Transverse colon (tissue), 4 donors: Measurements from ENCODE around the gene PPARD. TPM values are rescaled to one million over a fixed set of nuclear protein-coding genes. Genes with fewer than 3 reads are reported as not detected.
"Not testable (repeated sequence)": the region's sequence is repeated elsewhere in the genome, so short reads cannot be mapped to it uniquely, and the experiment has no call there.

Source experiments
- DNase-seq: peaks from one replicate; pipeline ENCODE4 v3.0.0-alpha.2; 2019
- H3K27ac ChIP-seq, 4 donors: fragments of 200-600 bp; sonication (generic); 2 replicates each; pipeline ENCODE4 v1.5.1; 2016 to 2018; ENCODE audit warnings: inconsistent platforms in 4 of 4
- H3K27me3 ChIP-seq: fragments of 200-600 bp; sonication (generic); 2 replicates; pipeline ENCODE4 v1.5.1; 2017; ENCODE audit warnings: inconsistent platforms
- H3K36me3 ChIP-seq, 4 donors: fragments of 200-600 bp; sonication (generic); 2 replicates each; pipeline ENCODE4 v1.5.1; 2017 to 2019; ENCODE audit warnings: inconsistent platforms in 4 of 4
- H3K4me1 ChIP-seq, 4 donors: fragments of 200-600 bp; sonication (generic); 2 replicates each; pipeline ENCODE4 v1.5.1; 2017 to 2020; ENCODE audit warnings: inconsistent platforms in 4 of 4
- H3K4me3 ChIP-seq, 4 donors: fragments of 200-600 bp; sonication (generic); 1 replicate in 1 of 4; 2 replicates in 3 of 4; pipeline versions ENCODE4 v1.5.1 to v1.6.1; 2017 to 2019; ENCODE audit warnings: inconsistent platforms in 4 of 4
- H3K9me3 ChIP-seq, 2 donors: fragments of 200-600 bp; sonication (generic); 2 replicates each; pipeline ENCODE4 v1.5.1; 2017 to 2019; ENCODE audit warnings: inconsistent platforms in 2 of 2
- CTCF ChIP-seq, 5 experiments: fragments of 200-600 bp in 3 of 5; fragments of 450-650 bp in 2 of 5; sonication (generic) in 3 of 5; IDR thresholded peaks; 1 replicate in 2 of 5; 2 replicates in 3 of 5; pipeline ENCODE4 v1.5.1; 2016 to 2017; ENCODE audit warnings: antibody characterized with exemption in 5 of 5, inconsistent platforms in 3 of 5, mild to moderate bottlenecking in 2 of 5, moderate library complexity in 1 of 5
- EP300 ChIP-seq: sonication (generic); formaldehyde crosslinking; IDR thresholded peaks from one replicate; pipeline ENCODE4 v1.6.1; 2017; ENCODE audit warnings: antibody characterized with exemption, low read depth
- POLR2A ChIP-seq: fragments of 450-650 bp; IDR thresholded peaks from one replicate; pipeline ENCODE4 v1.6.1; 2016; ENCODE audit warnings: antibody characterized with exemption, mild to moderate bottlenecking, moderate library complexity
- POLR2AphosphoS5 ChIP-seq, 3 donors: sonication (generic); formaldehyde crosslinking; IDR thresholded peaks; one replicate each; pipeline ENCODE4 v1.6.1; 2016; ENCODE audit warnings: antibody characterized with exemption in 3 of 3
- WGBS, 2 donors: methylation state at CpG; one replicate each; pipeline ENCODE4 v1.1.5; 2018; ENCODE audit warnings: low coverage in 1 of 2; 5-methylcytosine and 5-hydroxymethylcytosine counted together
- in situ Hi-C, 4 donors: fragments of 200-750 bp; cut with MboI; loops; one replicate each; pipeline versions ENCODE4 v1.15.0 to v1.15.1; 2017; ENCODE audit warnings: low sequenced_read_pairs in 3 of 4, low pct_ligation_motif_present in 1 of 4, low pct_unique_long_range_greater_than_20kb in 1 of 4
- intact Hi-C: fragments of 100-400 bp; cut with DNase I; formaldehyde crosslinking; loops from one replicate; pipeline ENCODE4 v1.15.1; 2023; ENCODE audit warnings: low total_unique reads
- total RNA-seq, 4 donors: library from RNA; depleted of rRNA; stranded (reverse); fragments of >200 nt; gene quantifications; one replicate each; pipeline ENCODE4 v1.1.0, GENCODE V29; 2016

PPARD gene
- total RNA-seq, 4 donors from 2014 or later = 19.8 to 110 (median 29.3) TPM

GRCh38 chr6:35320031-35320410 is 22.3 kb upstream of the PPARD start:
- H3K27ac ChIP-seq = no peak overlapping the region
- H3K4me1 ChIP-seq = peaks cover 0 to 15% (median 13%) of the 10 kb centered on the region in 4 donors
- no peak for TF ChIP-seq EP300
- no peak for TF ChIP-seq POLR2A
- no peak for TF ChIP-seq CTCF (IDR thresholded peaks at IDR 0.05)
- TF ChIP-seq POLR2AphosphoS5 (IDR thresholded peaks at IDR 0.05) = no peak
- 83 to 89% methylated on average over 2 of the region's 2 CpGs for WGBS, 2 donors
- H3K4me3 ChIP-seq = no peak overlapping the region
- no peaks in the 10 kb centered on the region for H3K9me3 ChIP-seq
- intact Hi-C loops = no loop called here
- H3K36me3 ChIP-seq = no peaks in the 10 kb centered on the region
- no peaks in the 10 kb centered on the region for H3K27me3 ChIP-seq
- DNase-seq = no peak
- in situ Hi-C loops = loop anchor here in 1 of 4 donors (25.0 kb wide), 1 partner anchor 117 kb away; no protein-coding TSS in a partner anchor

- in situ Hi-C loops = loop anchor here in 1 of 4 donors (25.0 kb wide), 1 partner anchor 116 kb away; no protein-coding TSS in a partner anchor
- H3K36me3 ChIP-seq = no peaks in the 10 kb centered on the region
- TF ChIP-seq CTCF (IDR thresholded peaks at IDR 0.05) (no peak), POLR2AphosphoS5 (IDR thresholded peaks at IDR 0.05) (no peak), POLR2A (no peak), EP300 (no peak)
- H3K4me1 ChIP-seq = peaks cover 0 to 15% (median 13%) of the 10 kb centered on the region in 4 donors
- DNase-seq = no peak
- WGBS, 2 donors = 94 to 96% methylated on average over 6 to 8 of the region's 8 CpGs
- no peak overlapping the region for H3K27ac ChIP-seq
- no peaks in the 10 kb centered on the region for H3K9me3 ChIP-seq
- H3K4me3 ChIP-seq = no peak overlapping the region
- intact Hi-C loops = no loop called here
- H3K27me3 ChIP-seq = no peaks in the 10 kb centered on the region
Observed at GRCh38 chr6:35321091-35321490, 21.3 kb upstream of the PPARD start.

GRCh38 chr6:35327349-35328027 is 14.9 kb upstream of the PPARD start:
- H3K27ac ChIP-seq = no peak overlapping the region
- intact Hi-C loops (no loop called here), in situ Hi-C loops (loop anchor here in 1 of 4 donors (25.0 kb wide), 1 partner anchor 410 kb away; the partner anchor contains the start of gene ARMC12)
- no peaks in the 10 kb centered on the region for H3K9me3 ChIP-seq
- H3K36me3 ChIP-seq = no peaks in the 10 kb centered on the region
- peak; percentile 76 for DNase-seq
- TF ChIP-seq POLR2AphosphoS5 (IDR thresholded peaks at IDR 0.05) = no peak
- peak; percentile 37 to 62 (median 54) for TF ChIP-seq CTCF (IDR thresholded peaks at IDR 0.05)
- no peaks in the 10 kb centered on the region for H3K27me3 ChIP-seq
- no peak overlapping the region for H3K4me3 ChIP-seq
- WGBS, 2 donors = 38 to 51% methylated on average over 5 to 7 of the region's 7 CpGs
- H3K4me1 ChIP-seq = peaks cover 0 to 4% (median 3%) of the 10 kb centered on the region in 4 donors

- no peak for TF ChIP-seq CTCF (IDR thresholded peaks at IDR 0.05)
- no peaks in the 10 kb centered on the region for H3K9me3 ChIP-seq
- 100% methylated on average over 1 of the region's 1 CpG; no CpG with 5 or more reads in 1 of the 2 donors for WGBS, 2 donors
- H3K4me1 ChIP-seq = peaks cover 0 to 4% (median 3%) of the 10 kb centered on the region in 4 donors
- no peaks in the 10 kb centered on the region for H3K36me3 ChIP-seq
- in situ Hi-C loops (loop anchor here in 1 of 4 donors (25.0 kb wide), 1 partner anchor 409 kb away; the partner anchor contains the start of gene ARMC12), intact Hi-C loops (no loop called here)
- no peak for DNase-seq
- no peaks in the 10 kb centered on the region for H3K27me3 ChIP-seq
- no peak overlapping the region for H3K27ac ChIP-seq
- H3K4me3 ChIP-seq = no peak overlapping the region
Observed at GRCh38 chr6:35328108-35328723, 14.1 kb upstream of the PPARD start.

GRCh38 chr6:35328965-35329364 is 13.4 kb upstream of the PPARD start:
- WGBS, 2 donors = 88 to 94% methylated on average over 7 to 8 of the region's 8 CpGs
- H3K36me3 ChIP-seq, H3K27ac ChIP-seq, DNase-seq, intact Hi-C loops, H3K27me3 ChIP-seq, H3K4me3 ChIP-seq, H3K9me3 ChIP-seq, H3K4me1 ChIP-seq: not testable (repeated sequence)
- in situ Hi-C loops = loop anchor here in 1 of 4 donors (25.0 kb wide), 1 partner anchor 408 kb away; the partner anchor contains the start of gene ARMC12
